ENCODE data around the gene MALSU1. TPM values are rescaled to one million over a fixed set of nuclear protein-coding genes. Genes with fewer than 3 reads are reported as not detected.

MALSU1 gene
- total RNA-seq, 1 donor from 2014 or later: 46.3 TPM

- no peak for DNase-seq
- Mint-ChIP-seq H3K4me1 (ENCODE audit: low read depth, unreplicated experiment) (no peaks in the 10 kb centered on the region), H3K9me3 (ENCODE audit: unreplicated experiment) (peaks cover 1% of the 10 kb centered on the region), H3K27ac (ENCODE audit: unreplicated experiment) (no peak overlapping the region), H3K27me3 (ENCODE audit: unreplicated experiment) (peaks cover 4% of the 10 kb centered on the region), H3K36me3 (ENCODE audit: unreplicated experiment) (no peaks in the 10 kb centered on the region), H3K4me3 (ENCODE audit: unreplicated experiment) (no peak overlapping the region)
- TF ChIP-seq CTCF (IDR thresholded peaks at IDR 0.05; ENCODE audit: partially characterized antibody, unreplicated experiment): no peak
These were observed 31.0 kb upstream of the MALSU1 start for GRCh38 chr7:23268167-23268566.

GRCh38 chr7:23268746-23269145 lies 30.4 kb upstream of the MALSU1 start:
- no peaks in the 10 kb centered on the region for H3K4me1 Mint-ChIP-seq (ENCODE audit: low read depth, unreplicated experiment)
- DNase-seq: no peak
- peaks cover 4% of the 10 kb centered on the region for H3K27me3 Mint-ChIP-seq (ENCODE audit: unreplicated experiment)
- H3K27ac Mint-ChIP-seq (ENCODE audit: unreplicated experiment): no peak overlapping the region
- H3K4me3 Mint-ChIP-seq (ENCODE audit: unreplicated experiment): no peak overlapping the region
- TF ChIP-seq CTCF (IDR thresholded peaks at IDR 0.05; ENCODE audit: partially characterized antibody, unreplicated experiment): no peak
- no peaks in the 10 kb centered on the region for H3K36me3 Mint-ChIP-seq (ENCODE audit: unreplicated experiment)
- H3K9me3 Mint-ChIP-seq (ENCODE audit: unreplicated experiment): peaks cover 1% of the 10 kb centered on the region

- H3K27me3 Mint-ChIP-seq (ENCODE audit: unreplicated experiment): peaks cover 4% of the 10 kb centered on the region
- no peak for DNase-seq
- no peak for TF ChIP-seq CTCF (IDR thresholded peaks at IDR 0.05; ENCODE audit: partially characterized antibody, unreplicated experiment)
- no peak overlapping the region for H3K27ac Mint-ChIP-seq (ENCODE audit: unreplicated experiment)
- peaks cover 2% of the 10 kb centered on the region for H3K4me1 Mint-ChIP-seq (ENCODE audit: low read depth, unreplicated experiment)
- H3K36me3 Mint-ChIP-seq (ENCODE audit: unreplicated experiment): no peaks in the 10 kb centered on the region
- peaks cover 1% of the 10 kb centered on the region for H3K9me3 Mint-ChIP-seq (ENCODE audit: unreplicated experiment)
- H3K4me3 Mint-ChIP-seq (ENCODE audit: unreplicated experiment): no peak overlapping the region
These were observed 26.9 kb upstream of the MALSU1 start for GRCh38 chr7:23272275-23272674.

- Mint-ChIP-seq H3K4me3 (ENCODE audit: unreplicated experiment) (no peak overlapping the region), H3K27me3 (ENCODE audit: unreplicated experiment) (peaks cover 4% of the 10 kb centered on the region), H3K4me1 (ENCODE audit: low read depth, unreplicated experiment) (peaks cover 2% of the 10 kb centered on the region), H3K9me3 (ENCODE audit: unreplicated experiment) (peaks cover 1% of the 10 kb centered on the region), H3K27ac (ENCODE audit: unreplicated experiment) (no peak overlapping the region), H3K36me3 (ENCODE audit: unreplicated experiment) (no peaks in the 10 kb centered on the region)
- peak; percentile 79 for TF ChIP-seq CTCF (IDR thresholded peaks at IDR 0.05; ENCODE audit: partially characterized antibody, unreplicated experiment)
- DNase-seq: peak; percentile 88
These were observed 26.0 kb upstream of the MALSU1 start for GRCh38 chr7:23273141-23273599.

GRCh38 chr7:23275912-23276311 lies 23.2 kb upstream of the MALSU1 start:
- H3K27me3 Mint-ChIP-seq (ENCODE audit: unreplicated experiment): peaks cover 4% of the 10 kb centered on the region
- DNase-seq: no peak
- no peak for TF ChIP-seq CTCF (IDR thresholded peaks at IDR 0.05; ENCODE audit: partially characterized antibody, unreplicated experiment)
- no peaks in the 10 kb centered on the region for H3K36me3 Mint-ChIP-seq (ENCODE audit: unreplicated experiment)
- H3K4me1 Mint-ChIP-seq (ENCODE audit: low read depth, unreplicated experiment): peaks cover 2% of the 10 kb centered on the region
- H3K9me3 Mint-ChIP-seq (ENCODE audit: unreplicated experiment): no peaks in the 10 kb centered on the region
- no peak overlapping the region for H3K4me3 Mint-ChIP-seq (ENCODE audit: unreplicated experiment)
- H3K27ac Mint-ChIP-seq (ENCODE audit: unreplicated experiment): no peak overlapping the region

Measured in glutamatergic neuron (in vitro differentiated cells).